HG02970 (cell line): ENCODE results near the gene ITGA1.
"Not testable (repeated sequence)": the region's sequence is repeated elsewhere in the genome, so short reads cannot be mapped to it uniquely, and the experiment has no call there.

ENCODE experiments used
- ATAC-seq: cut with Tn5 transposase; IDR thresholded peaks from one replicate; pipeline ENCODE4 v1.9.1; 2021; ENCODE audit warnings: mild to moderate bottlenecking, moderate library complexity, moderate number of reproducible peaks; ENCODE audit not compliant: unreplicated experiment, low FRiP score

The ITGA1 gene

DNA sequence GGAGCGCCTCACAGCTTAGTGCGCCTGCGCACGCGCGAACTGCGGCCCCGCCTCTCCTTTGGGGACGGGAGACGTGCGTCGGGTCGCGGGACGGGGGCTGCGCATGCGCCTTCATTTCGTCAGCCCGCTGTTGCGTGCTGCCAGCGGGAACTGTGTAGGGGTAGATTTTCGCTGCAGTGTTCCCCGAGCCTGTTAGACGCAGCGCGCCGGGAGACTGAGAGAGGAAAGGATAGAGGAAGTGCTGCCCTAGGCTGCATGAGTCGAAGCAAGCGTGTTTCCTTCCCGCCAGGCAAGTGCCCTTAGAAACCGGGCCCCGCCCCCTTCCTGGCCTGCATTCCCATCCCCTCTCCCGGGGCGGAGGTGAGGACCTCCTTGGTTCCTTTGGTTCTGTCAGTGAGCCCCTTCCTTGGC lies 12.3 kb downstream of the ITGA1 start:
- peak; percentile 90 for ATAC-seq

DNA sequence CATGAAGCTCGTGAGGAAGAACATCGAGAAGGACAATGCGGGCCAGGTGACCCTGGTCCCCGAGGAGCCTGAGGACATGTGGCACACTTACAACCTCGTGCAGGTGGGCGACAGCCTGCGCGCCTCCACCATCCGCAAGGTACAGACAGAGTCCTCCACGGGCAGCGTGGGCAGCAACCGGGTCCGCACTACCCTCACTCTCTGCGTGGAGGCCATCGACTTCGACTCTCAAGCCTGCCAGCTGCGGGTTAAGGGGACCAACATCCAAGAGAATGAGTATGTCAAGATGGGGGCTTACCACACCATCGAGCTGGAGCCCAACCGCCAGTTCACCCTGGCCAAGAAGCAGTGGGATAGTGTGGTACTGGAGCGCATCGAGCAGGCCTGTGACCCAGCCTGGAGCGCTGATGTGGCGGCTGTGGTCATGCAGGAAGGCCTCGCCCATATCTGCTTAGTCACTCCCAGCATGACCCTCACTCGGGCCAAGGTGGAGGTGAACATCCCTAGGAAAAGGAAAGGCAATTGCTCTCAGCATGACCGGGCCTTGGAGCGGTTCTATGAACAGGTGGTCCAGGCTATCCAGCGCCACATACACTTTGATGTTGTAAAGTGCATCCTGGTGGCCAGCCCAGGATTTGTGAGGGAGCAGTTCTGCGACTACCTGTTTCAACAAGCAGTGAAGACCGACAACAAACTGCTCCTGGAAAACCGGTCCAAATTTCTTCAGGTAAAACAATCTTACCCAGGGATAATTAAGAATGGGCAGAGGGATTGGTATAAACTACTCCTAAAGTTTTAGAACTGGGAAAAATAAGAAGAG lies 12.9 kb downstream of the ITGA1 start:
- ATAC-seq, result peak; percentile 30

DNA sequence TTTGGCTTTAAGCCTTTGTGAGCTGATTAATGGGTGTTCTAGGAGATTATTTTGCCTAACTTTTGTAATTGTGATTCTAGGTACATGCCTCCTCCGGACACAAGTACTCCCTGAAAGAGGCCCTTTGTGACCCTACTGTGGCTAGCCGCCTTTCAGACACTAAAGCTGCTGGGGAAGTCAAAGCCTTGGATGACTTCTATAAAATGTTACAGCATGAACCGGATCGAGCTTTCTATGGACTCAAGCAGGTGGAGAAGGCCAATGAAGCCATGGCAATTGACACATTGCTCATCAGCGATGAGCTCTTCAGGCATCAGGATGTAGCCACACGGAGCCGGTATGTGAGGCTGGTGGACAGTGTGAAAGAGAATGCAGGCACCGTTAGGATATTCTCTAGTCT lies 13.6 kb downstream of the ITGA1 start:
- no peak for ATAC-seq

DNA sequence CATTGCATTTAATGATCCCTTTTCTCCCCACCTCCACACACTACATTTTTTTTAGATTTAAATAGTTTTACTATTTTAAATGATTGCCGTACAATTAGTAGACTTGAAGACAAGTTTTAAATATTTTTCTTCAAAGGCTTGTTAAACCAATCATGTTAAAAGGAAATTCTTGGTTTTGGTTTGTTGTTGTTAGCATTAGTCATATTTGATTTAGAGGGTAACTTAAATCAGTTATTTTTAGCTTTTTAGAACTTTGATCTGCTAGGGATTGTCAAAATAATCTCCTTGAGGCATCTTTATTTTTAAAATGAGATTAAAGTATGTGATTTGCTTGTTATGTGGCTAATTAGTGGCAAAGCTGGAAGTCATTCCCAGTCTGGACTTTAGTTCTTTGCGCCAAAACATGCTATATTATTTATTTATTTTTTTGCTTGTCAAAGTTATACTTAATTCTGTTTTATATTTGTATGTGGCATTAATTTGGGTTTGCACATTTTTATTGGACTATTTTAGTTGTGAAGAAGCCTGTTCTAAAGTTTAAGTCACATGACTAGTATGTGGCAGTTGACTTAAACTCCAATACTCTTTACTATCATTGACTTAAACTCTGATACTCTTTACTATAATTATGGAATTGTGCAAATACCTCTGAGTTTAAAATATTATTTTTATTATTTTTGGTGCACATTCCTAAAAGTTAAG lies 14.7 kb downstream of the ITGA1 start:
- no peak for ATAC-seq

DNA sequence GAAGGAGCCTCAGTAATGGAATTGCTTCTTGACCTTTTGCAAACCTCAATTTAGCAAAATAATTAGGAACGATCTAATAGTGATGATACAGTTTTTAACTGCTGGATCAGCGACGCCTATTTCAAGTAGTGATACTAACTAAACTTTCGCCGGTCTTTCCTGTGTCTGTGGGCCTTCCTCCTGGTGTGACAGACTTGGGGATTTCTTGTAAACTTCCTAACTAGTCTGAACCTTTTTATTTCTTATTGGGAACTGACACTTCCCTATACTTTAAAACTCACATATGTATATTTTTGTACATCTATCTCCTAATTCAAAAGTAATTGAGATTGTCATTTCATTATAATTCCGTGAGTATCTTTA lies 15.2 kb downstream of the ITGA1 start:
- no peak for ATAC-seq

DNA sequence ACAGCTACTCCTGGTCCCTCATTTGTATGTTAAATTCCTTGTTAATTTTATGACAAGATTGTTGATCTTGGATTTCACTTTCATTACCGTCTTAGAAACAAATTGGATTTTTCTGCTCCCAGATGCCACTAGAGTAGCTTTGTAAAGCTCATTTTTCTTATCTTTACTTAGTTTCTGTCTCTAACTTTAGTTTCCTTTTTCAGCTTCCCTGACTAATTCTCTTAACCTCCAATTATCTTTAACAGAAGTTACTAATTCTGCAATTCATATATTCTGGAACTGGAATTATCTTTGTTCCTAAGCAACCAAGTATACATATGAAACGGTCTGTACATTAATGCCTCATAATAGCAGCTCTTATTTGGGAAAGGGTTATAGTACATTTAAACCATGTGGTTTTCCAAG lies 16.7 kb downstream of the ITGA1 start:
- ATAC-seq, result no peak

DNA sequence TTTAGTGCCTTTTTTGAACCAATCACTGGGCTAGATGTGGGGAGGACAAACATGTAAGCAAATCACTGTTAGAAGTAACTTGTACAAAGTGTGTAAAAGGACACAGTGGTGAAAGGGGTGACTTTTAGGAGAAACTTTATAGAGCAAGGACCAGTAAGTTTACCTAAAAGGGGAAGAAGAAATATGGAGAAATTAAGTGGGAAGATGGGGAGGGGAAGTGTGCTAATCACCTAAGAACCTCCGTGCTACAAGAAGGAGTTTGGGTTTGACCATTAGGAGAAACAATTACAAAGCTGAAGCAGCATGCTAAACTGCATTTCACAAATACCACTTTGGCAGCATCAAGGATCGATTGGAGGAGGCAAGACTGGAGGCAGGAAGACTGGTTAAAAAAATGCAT lies 17.3 kb downstream of the ITGA1 start:
- no peak for ATAC-seq

DNA sequence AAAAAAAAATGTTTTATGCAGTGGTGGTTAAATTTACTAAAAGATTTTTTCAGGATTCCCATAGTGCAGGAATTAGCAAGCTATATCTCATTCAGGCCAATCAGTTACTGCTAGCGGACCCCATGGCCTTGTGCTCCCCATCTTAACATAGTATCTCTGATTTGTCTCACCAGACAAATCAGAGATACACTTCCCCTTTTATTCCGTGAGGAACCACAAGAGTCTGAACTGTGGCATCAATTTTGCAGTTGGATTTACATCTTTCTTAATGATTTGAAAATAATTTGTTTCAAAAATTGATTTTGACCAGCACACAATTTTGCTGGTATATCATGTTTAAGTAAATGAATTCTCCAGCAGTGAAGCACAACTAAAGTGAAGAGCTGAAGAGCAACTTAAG lies 17.9 kb downstream of the ITGA1 start:
- no peak for ATAC-seq

DNA sequence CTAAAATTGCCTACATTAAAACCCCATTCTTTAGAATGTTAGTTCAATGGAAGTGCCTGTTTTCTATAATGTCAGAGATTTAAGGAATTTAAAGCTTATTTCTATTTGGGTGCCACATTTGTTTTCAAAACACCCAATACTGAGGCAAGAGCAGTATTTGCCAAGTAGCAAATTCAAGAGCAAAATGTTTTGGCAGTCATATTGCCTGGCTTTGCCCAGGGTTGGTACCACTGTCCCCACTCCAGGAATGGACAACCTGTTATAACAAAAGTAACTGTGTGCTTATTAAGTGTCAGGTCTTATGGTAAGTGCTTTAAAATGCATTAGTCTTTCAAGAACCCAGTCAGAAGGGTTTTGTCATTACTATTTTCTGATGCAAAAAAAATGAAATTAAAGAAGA lies 19.3 kb downstream of the ITGA1 start:
- ATAC-seq, result no peak

DNA sequence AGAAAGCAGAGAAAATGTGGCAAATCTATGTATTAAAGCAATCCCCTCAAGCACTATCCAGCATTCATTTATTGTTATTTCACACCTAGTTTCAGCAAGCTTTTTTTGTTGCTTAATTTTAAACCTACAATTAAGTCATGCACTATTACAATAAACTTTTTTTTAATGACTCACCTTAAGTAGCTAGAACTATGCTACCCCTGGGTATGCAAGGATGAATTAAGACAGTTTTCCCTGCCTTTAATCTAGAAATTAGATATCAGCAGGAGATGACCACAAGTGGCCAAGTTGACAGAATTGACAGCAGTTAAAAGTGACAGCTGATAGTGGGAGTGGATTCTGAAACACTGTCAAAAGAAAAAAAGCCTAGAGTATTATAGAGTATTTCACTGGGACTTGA lies 20.0 kb downstream of the ITGA1 start:
- ATAC-seq, result no peak

DNA sequence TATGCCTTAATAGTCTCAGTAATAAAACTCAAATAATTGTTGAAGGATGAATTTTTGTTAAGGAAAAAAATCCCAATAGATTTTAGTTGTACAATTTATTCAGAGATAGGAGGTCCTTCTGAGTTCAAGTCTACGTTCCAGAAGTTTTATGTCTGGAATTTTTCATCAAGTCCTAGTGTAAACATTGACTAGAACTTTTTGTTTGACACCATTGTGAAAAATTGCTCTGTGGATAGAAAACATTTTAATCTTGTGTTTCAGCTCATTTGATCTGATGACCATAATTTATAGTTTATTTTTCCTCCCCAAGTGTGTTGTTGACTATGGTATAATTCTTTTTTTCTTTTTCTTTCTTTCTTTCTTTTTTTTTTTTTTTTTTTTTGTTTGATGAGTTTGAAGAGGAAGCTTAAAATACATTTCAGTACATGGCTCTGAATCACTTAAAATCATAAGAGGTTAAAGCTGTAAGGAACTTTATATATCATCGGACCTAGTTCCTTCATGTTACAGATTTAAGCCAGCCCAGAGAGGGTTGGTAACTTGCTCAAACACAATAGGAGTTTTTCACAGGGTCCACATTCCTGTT lies 20.7 kb downstream of the ITGA1 start:
- ATAC-seq, result no peak

DNA sequence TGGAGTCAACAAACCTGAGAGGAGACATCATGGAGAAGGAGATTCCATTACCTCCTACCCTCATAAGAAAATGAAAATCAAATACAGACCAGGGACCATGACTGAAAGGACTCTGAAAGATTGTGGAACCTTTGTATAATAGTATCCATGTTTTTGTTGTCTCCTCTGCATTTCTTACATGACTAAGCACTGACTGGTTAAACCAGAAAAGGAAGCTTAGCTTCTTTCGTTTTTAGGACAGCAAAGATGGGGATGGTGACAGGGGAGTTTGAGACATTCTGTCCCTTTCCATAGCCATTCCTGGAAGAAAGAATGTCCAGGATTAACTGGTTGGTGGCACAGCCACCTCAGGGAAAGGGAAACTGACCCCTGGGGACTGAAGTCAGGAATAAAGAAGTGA lies 22.2 kb downstream of the ITGA1 start:
- ATAC-seq, result no peak

DNA sequence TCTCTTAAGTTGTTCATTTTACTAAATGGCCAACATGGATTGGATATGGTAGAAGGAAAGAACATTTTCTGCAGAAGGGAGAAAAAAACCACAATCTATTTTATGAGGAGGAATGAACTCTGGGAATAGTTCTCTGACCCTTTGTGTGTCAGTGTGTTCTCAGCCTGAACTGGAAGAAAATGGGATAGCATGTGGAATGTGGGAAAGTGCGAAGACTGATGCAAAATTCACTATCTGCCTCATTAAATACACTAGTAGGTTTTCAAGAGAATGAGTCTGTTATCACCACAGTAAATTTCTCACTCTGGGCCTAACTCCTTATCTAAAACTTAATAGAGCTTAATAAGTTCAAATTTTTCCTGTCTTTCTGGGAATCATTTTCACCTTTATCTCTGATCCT lies 22.7 kb downstream of the ITGA1 start:
- ATAC-seq, result no peak

DNA sequence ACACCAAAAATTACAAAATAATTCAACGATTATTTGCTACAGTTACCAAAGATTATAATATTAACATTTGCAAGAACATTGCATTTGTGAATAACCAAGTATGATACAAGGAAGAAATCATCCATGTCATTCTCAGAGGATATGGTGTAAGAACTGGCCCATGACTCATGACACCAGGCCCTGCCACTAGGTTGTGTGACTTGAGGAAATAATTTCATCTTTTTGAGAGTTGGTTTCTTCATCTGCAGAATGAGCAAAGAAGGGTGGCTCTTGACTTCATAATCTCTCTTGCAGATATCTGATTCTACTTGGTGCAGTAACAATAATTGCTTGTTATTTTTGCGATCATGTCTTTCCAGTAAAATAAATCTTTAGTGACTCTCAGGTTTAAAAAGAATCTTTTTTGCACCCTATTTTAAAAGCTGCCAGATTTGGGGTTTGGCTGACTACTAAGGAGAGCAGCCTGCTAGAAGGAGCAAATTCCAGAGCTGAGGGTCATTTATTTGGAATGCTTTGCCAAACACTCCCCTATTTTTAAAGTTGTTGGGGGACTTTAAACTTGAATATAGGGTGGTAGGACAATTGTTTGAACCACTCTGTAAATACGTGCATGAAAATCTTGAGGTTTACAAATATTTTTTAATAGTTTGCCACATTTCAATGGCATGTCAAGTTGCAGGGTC lies 23.5 kb downstream of the ITGA1 start:
- no peak for ATAC-seq

DNA sequence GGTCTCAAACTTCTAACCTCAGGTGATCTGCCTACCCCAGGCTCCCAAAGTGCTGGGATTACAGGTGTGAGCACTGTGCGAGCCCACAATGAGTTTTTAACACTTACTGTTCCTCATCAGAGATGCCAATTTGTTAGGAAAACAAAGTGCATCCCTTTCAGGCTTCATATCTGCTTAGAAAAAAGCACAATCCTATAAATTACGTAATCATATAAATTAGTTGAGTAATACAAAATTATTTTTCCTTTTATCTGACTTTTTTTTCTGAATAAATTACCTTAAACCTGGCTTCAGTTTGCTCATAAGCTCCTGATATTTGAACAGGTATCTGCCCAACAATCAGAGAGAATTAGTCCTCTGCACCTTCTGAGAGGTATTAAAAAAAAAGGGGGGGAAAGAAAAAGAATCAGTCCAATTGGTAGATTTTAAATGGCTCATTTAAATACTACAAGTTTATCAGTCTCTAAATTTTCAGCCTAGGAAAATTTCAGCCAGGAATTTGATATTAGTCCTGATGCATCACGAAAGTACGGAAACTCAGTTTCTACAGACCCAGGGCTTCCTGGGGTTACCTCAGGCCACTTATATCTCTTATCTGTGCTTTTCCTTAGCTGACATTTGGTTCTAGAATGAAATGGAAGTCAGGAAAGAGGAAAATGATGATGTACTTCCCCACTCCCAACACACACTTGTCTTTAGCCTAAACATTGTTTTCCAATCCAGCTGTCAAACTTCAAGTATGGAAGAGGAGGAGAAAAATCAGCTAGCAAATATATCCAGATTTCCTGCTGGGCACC lies 26.8 kb downstream of the ITGA1 start:
- ATAC-seq, result no peak

DNA sequence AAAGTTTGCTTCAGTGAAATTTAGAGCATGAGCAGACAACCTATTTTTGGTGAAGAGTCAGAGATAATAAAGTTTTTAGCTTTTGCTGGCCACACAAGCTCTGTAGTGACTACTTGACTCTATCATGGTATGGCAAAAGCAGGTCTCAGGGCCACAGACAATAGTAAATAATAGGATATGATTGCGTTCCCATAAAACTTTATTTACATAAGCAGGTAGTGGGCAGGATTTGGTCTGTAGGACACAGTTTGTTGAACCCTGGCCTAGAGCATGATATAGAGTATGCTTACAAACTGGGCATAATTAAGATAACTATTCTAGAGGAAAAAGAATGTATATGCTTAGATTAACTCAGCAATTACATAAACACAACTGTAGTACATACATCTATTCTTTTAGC lies 30.1 kb downstream of the ITGA1 start:
- ATAC-seq, result no peak

DNA sequence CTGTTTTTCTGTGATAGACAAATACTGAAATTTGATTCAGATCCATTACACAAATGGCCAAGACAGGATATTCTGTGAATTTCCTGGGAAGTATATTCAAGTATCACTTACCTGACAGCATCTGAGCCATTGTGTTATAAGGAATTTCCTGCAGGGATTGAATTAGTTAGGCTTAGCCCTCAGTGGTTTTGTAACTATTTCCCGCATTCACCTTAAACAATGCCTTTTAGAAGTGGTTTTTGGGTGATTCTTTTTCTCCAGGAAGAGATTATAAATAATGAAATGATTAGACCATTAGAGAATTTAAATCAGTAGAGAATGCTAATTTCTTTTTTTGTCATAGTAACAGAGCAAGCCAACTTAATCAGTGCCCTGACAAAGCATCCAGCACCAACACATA lies 30.6 kb downstream of the ITGA1 start:
- ATAC-seq, result no peak

DNA sequence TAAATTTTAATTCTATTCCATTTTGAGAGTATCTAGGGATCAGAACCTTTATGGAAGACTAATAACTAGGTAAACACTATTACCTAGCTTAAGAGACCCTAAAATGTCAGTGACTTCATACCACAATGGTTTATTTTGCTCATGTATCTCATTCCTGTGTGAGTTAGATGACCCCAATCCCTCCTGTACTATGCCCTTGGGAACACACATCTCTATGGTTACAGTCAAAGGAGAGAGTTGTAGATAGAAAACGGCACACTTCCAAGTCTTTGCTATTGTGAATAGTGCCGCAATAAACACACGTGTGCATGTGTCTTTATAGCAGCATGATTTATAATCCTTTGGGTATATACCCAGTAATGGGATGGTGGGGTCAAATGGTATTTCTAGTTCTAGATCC lies 31.1 kb downstream of the ITGA1 start:
- ATAC-seq, result not testable (repeated sequence)

DNA sequence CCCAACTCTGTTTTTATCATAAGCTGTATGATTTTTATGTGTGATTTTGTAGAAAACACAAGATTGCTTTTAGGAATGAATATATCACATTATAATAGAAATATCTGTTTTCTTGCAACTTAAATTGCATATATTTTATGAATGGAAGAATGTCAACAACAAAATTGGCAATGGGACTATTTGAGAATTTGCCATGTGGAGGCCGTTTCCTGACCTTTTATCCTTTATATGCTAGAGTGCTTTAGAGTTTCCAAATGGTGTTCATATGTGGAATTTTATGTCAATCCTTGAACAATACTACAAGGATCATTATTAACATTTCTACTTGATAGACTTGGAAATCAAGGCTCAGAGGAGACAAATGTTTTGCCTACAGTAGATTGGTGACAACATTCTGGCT lies 34.2 kb downstream of the ITGA1 start:
- no peak for ATAC-seq

DNA sequence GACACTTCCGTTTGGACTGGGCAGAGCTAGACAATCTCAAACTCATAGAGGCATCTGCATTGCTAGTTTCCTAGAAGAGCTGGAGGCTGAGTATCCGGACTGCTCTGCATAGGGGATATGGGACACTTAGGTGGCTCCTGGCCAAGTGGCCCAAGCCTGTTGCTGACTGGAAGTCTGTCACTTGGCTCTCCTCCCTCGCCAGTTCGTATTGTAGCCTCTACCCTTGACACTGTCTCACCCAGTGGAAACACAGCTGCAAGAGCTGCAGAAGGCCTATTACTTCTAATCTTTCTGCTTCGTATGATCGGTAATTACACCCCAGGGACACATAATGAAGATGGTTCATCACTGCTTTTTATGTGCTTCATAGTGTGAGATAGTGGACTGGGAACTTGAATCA lies 34.7 kb downstream of the ITGA1 start:
- ATAC-seq, result no peak
